GM08714 (cell line): ENCODE results near the gene SH3RF3.

Source experiments
- H3K4me3 ChIP-seq: fragments of 200-500 bp; sonication (Bioruptor generic); 2 replicates; pipeline ENCODE4 v1.5.1; 2014; ENCODE audit warnings: mild to moderate bottlenecking, low read length, inconsistent platforms
- ZNF274 ChIP-seq: IDR thresholded peaks from 2 replicates; pipeline ENCODE4 v1.6.1; 2012; ENCODE audit warnings: mild to moderate bottlenecking, low read depth, low read length

The SH3RF3 gene

DNA sequence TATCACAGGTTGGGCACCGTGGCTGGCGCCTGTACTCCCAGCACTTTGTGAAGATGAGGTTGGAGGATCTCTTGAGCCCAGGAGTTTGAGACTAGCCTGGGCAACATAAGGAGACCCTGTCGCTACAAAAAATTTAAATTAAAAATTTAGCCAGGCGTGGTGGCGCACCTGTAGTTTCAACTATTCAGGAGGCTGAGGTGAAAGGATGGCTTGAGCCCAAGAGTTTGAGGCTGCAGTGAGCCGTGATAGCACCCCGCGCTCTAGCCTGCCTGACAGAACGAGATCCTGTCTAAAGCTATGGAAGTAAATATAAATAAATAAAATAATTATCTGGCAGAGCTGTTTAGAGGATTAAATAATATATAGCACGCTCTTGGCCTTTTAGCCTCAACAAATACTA lies 1.4 kb upstream of the SH3RF3 start:
- no peak overlapping the region for H3K4me3 ChIP-seq
- TF ChIP-seq ZNF274, result no peak

GRCh38 chr2:109128048-109128615 lies 873 bp upstream of the SH3RF3 start:
- no peak for TF ChIP-seq ZNF274
- peak overlapping the region; percentile 54; the same call in 1 of the 2 replicates for H3K4me3 ChIP-seq

- TF ChIP-seq ZNF274, result no peak
- peak overlapping the region; percentile 54; the same call in 1 of the 2 replicates for H3K4me3 ChIP-seq
These were observed 433 bp downstream of the SH3RF3 start for GRCh38 chr2:109129356-109129920.

- peak overlapping the region; percentile 54; the same call in 1 of the 2 replicates for H3K4me3 ChIP-seq
- no peak for TF ChIP-seq ZNF274
These were observed 1.1 kb downstream of the SH3RF3 start for GRCh38 chr2:109129921-109130722.

- TF ChIP-seq ZNF274, result no peak
- no peak overlapping the region for H3K4me3 ChIP-seq
These were observed 1.7 kb downstream of the SH3RF3 start for GRCh38 chr2:109130723-109130995.

GRCh38 chr2:109131777-109132176 lies 2.8 kb downstream of the SH3RF3 start:
- H3K4me3 ChIP-seq, result no peak overlapping the region
- TF ChIP-seq ZNF274, result no peak

DNA sequence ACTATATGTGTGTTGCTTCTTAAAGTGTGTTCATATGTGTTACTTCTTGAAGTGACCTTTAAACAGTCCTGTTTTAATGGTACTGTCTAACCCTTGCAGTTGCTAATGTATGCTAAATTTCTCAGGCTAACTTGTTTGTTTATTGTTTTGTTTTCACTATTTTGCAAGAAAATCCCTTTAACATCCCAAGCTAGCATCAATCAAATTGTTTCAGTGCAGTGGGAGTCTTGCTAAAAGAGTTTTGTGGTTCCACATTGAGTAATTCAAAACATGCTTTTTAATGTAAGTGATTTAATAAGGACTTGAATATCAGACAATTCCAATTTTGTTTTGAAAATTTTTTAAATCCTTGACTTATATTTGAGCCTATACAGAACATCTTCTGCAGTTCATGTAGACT lies 3.6 kb downstream of the SH3RF3 start:
- TF ChIP-seq ZNF274, result no peak
- no peak overlapping the region for H3K4me3 ChIP-seq

- no peak for TF ChIP-seq ZNF274
- H3K4me3 ChIP-seq, result no peak overlapping the region
These were observed 4.7 kb downstream of the SH3RF3 start for GRCh38 chr2:109133746-109134145.

- no peak for TF ChIP-seq ZNF274
- H3K4me3 ChIP-seq, result no peak overlapping the region
These were observed 5.8 kb downstream of the SH3RF3 start for GRCh38 chr2:109134741-109135358.

- no peak overlapping the region for H3K4me3 ChIP-seq
- no peak for TF ChIP-seq ZNF274
These were observed 6.6 kb downstream of the SH3RF3 start for GRCh38 chr2:109135359-109136197.

- TF ChIP-seq ZNF274, result no peak
- H3K4me3 ChIP-seq, result no peak overlapping the region
These were observed 7.5 kb downstream of the SH3RF3 start for GRCh38 chr2:109136542-109136941.

- no peak overlapping the region for H3K4me3 ChIP-seq
- TF ChIP-seq ZNF274, result no peak
These were observed 8.6 kb downstream of the SH3RF3 start for GRCh38 chr2:109137616-109138015.

DNA sequence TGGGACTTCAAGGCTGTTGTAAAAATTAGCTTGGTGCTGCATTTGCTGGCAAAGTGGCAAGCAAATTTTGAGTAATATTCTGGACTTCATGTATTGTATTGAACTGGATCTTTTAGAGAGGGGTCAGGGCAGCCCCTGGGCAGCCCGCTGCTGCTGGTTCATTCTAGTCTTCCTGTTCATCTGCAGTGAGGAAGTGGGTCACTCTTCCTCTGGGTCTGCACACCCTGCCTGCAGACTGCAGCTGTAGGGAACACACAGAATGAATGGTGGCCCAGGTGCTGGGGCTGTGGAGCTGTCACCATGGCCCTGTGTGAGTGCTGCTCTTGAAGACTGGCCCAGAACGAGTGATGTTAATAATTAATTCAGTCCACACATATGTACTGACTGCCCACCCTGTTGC lies 9.4 kb downstream of the SH3RF3 start:
- H3K4me3 ChIP-seq, result no peak overlapping the region
- TF ChIP-seq ZNF274, result no peak

GRCh38 chr2:109139002-109139401 lies 10.0 kb downstream of the SH3RF3 start:
- no peak for TF ChIP-seq ZNF274
- no peak overlapping the region for H3K4me3 ChIP-seq
